Lung (tissue), 12 donors: Measurements from ENCODE around the gene CABLES2. TPM values are rescaled to one million over a fixed set of nuclear protein-coding genes. Genes with fewer than 3 reads are reported as not detected.
A peak's percentile ranks its signal among the peaks of the same experiment; 100 is the strongest.

Experiments used
- ATAC-seq: fragments of 200-7000 bp; cut with Tn5 transposase; one replicate; pipeline ENCODE4 v1.9.1; 2020; ENCODE audit warnings: moderate number of reproducible peaks; ENCODE audit not compliant: insufficient read depth, low FRiP score
- DNase-seq, 3 donors: peaks; one replicate each; pipeline ENCODE4 v3.0.0-alpha.2; 2013 to 2017
- H3K27ac ChIP-seq, 2 donors: one replicate each; pipeline ENCODE4 v1.5.1; 2013; ENCODE audit warnings: mild to moderate bottlenecking in 2 of 2, moderate library complexity in 2 of 2, control low read depth in 1 of 2, inconsistent platforms in 1 of 2, low read depth in 1 of 2, low read length in 1 of 2
- H3K27me3 ChIP-seq, 3 donors: one replicate each; pipeline ENCODE4 v1.5.1; 2013; ENCODE audit warnings: low read length in 2 of 3; ENCODE audit not compliant: control insufficient read depth in 3 of 3, insufficient read depth in 3 of 3
- H3K36me3 ChIP-seq, 4 donors: one replicate each; pipeline ENCODE4 v1.5.1; 2013; ENCODE audit warnings: low read length in 4 of 4, mild to moderate bottlenecking in 1 of 4, moderate library complexity in 1 of 4; ENCODE audit not compliant: control insufficient read depth in 4 of 4, insufficient read depth in 4 of 4
- H3K4me1 ChIP-seq, 5 donors: one replicate each; pipeline ENCODE4 v1.5.1; 2013; ENCODE audit warnings: low read length in 5 of 5, mild to moderate bottlenecking in 2 of 5, moderate library complexity in 1 of 5; ENCODE audit not compliant: control insufficient read depth in 5 of 5, insufficient read depth in 5 of 5
- H3K4me3 ChIP-seq: one replicate; pipeline ENCODE4 v1.5.1; 2013; ENCODE audit warnings: mild to moderate bottlenecking, control low read depth, moderate library complexity
- H3K9ac ChIP-seq, 2 donors: one replicate each; pipeline ENCODE4 v1.5.1; 2013; ENCODE audit warnings: low read length in 2 of 2, control low read depth in 1 of 2; ENCODE audit not compliant: insufficient read depth in 1 of 2
- H3K9me3 ChIP-seq, 4 donors: one replicate each; pipeline ENCODE4 v1.5.1; 2013; ENCODE audit warnings: low read length in 3 of 4, mild to moderate bottlenecking in 1 of 4, moderate library complexity in 1 of 4; ENCODE audit not compliant: control insufficient read depth in 4 of 4, insufficient read depth in 3 of 4
- CTCF ChIP-seq: IDR thresholded peaks from 2 replicates; pipeline ENCODE4 v1.5.1; 2012; ENCODE audit warnings: mild to moderate bottlenecking; ENCODE audit errors: control extremely low read depth, extremely low read depth
- WGBS, 2 donors: extraction: QIAGEN DNeasy Blood & Tissue Kit; methylation state at CpG; one replicate each; pipeline ENCODE4 v1.1.7; 2013; 5-methylcytosine and 5-hydroxymethylcytosine counted together
- polyA plus RNA-seq, 2 donors: library from polyadenylated mRNA; stranded (reverse); fragments of 200-250 nt; gene quantifications; one replicate each; pipeline ENCODE4 v1.2.1, GENCODE V29; 2013
- total RNA-seq, 2 donors: library from RNA; depleted of rRNA in 1 of 2; stranded (reverse); fragments of >200 nt in 1 of 2; gene quantifications; one replicate each; pipeline ENCODE4 v1.2.1, GENCODE V29; 2014 to 2021
- donor health status: control.
- donor health status: control.
- donor health status: Bipolar disorder and iron deficiency.
- donor health status: healthy.
- donor health status: DM: yes; HTN: yes; CAD: no.

CABLES2 gene
- total and polyA plus RNA-seq, 4 donors = 1.9 to 4.4 (median 3.6) TPM

- Histone ChIP-seq H3K27me3 (no peaks in the 10 kb centered on the region), H3K27ac (peak overlapping the region; percentile 91 to 96), H3K9me3 (no peaks in the 10 kb centered on the region), H3K4me1 (peaks cover 7 to 67% (median 46%) of the 10 kb centered on the region in 5 donors), H3K36me3 (peaks cover 0 to 4% (median 0%) of the 10 kb centered on the region in 4 donors), H3K9ac (no peak overlapping the region), H3K4me3 (peak overlapping the region; percentile 9)
- ATAC-seq (no peak), DNase-seq (peak in 1 of 3 donors; percentile 9)
- TF ChIP-seq CTCF = no peak
- 66 to 75% methylated on average over 19 to 22 of the region's 22 CpGs for WGBS, 2 donors
Observed at GRCh38 chr20:62363920-62364851, 42.9 kb downstream of the CABLES2 start.

GRCh38 chr20:62362991-62363919 lies 43.8 kb downstream of the CABLES2 start:
- no peaks in the 10 kb centered on the region for H3K27me3 ChIP-seq
- DNase-seq = peak in 1 of 3 donors; percentile 14
- peak overlapping the region; percentile 91 to 96 for H3K27ac ChIP-seq
- no peak overlapping the region for H3K4me3 ChIP-seq
- H3K9ac ChIP-seq = no peak overlapping the region
- no peak for TF ChIP-seq CTCF
- no peak for ATAC-seq
- H3K4me1 ChIP-seq = peaks cover 7 to 68% (median 50%) of the 10 kb centered on the region in 5 donors
- WGBS, 2 donors = 68 to 77% methylated on average over 19 to 20 of the region's 20 CpGs
- peaks cover 0 to 4% (median 0%) of the 10 kb centered on the region in 4 donors for H3K36me3 ChIP-seq
- no peaks in the 10 kb centered on the region for H3K9me3 ChIP-seq

- DNase-seq (no peak), ATAC-seq (no peak)
- Histone ChIP-seq H3K4me1 (peaks cover 7 to 68% (median 49%) of the 10 kb centered on the region in 5 donors), H3K36me3 (peaks cover 0 to 6% (median 0%) of the 10 kb centered on the region in 4 donors), H3K9ac (no peak overlapping the region), H3K4me3 (no peak overlapping the region), H3K27me3 (no peaks in the 10 kb centered on the region), H3K27ac (peak overlapping the region in 1 of 2 donors; percentile 91), H3K9me3 (no peaks in the 10 kb centered on the region)
- no peak for TF ChIP-seq CTCF
- 66 to 72% methylated on average over 13 of the region's 13 CpGs for WGBS, 2 donors
Observed at GRCh38 chr20:62362590-62362940, 44.5 kb downstream of the CABLES2 start.
